ENCODE measurements around the gene ZNF772.

- TF ChIP-seq REST (IDR thresholded peaks at IDR 0.05; ENCODE audit: insufficient read depth in 1 of 2, low read depth in 2 of 2, low read length in 2 of 2) (no peak), SIN3A (IDR thresholded peaks at IDR 0.05; ENCODE audit: borderline replicate concordance, insufficient read depth, low read length) (no peak)
These were observed 38.4 kb downstream of the ZNF772 start for GRCh38 chr19:57438925-57439324.

Data from PFSK-1 (cell line).